GM21737 (cell line): ENCODE data around the gene CFDP1.

Experiments
- ATAC-seq: cut with Tn5 transposase; IDR thresholded peaks from one replicate; pipeline ENCODE4 v1.9.1; 2021; ENCODE audit warnings: mild to moderate bottlenecking, moderate library complexity; ENCODE audit not compliant: unreplicated experiment

The CFDP1 gene

GRCh38 chr16:75256696-75257343 is 176.5 kb downstream of the CFDP1 start:
- ATAC-seq, result no peak

GRCh38 chr16:75256059-75256571 is 177.2 kb downstream of the CFDP1 start:
- no peak for ATAC-seq

- ATAC-seq, result no peak
These were observed 178.9 kb downstream of the CFDP1 start for GRCh38 chr16:75254359-75254837.

GRCh38 chr16:75252946-75253911 is 180.1 kb downstream of the CFDP1 start:
- ATAC-seq, result no peak

- ATAC-seq, result no peak
These were observed 181.0 kb downstream of the CFDP1 start for GRCh38 chr16:75252049-75252864.

- peak; percentile 70 for ATAC-seq
These were observed 181.8 kb downstream of the CFDP1 start, which contains the start of gene BCAR1 for GRCh38 chr16:75251280-75252048. BCAR1 (minus strand) TSS chr16:75251624; CDS start chr16:75251482, 142 bp downstream.

- ATAC-seq, result peak; percentile 41
These were observed 182.5 kb downstream of the CFDP1 start for GRCh38 chr16:75250809-75251279.

GRCh38 chr16:75250089-75250808 is 183.1 kb downstream of the CFDP1 start:
- ATAC-seq, result no peak

GRCh38 chr16:75249441-75249840 is 183.9 kb downstream of the CFDP1 start:
- ATAC-seq, result no peak

GRCh38 chr16:75248536-75249380 is 184.5 kb downstream of the CFDP1 start:
- ATAC-seq, result no peak

GRCh38 chr16:75248142-75248535 is 185.2 kb downstream of the CFDP1 start:
- ATAC-seq, result no peak

- ATAC-seq, result no peak
These were observed 186.1 kb downstream of the CFDP1 start for GRCh38 chr16:75247249-75247648.

GRCh38 chr16:75246504-75247205 is 186.6 kb downstream of the CFDP1 start:
- ATAC-seq, result no peak

- ATAC-seq, result no peak
These were observed 188.2 kb downstream of the CFDP1 start for GRCh38 chr16:75244844-75245758.

- no peak for ATAC-seq
These were observed 189.0 kb downstream of the CFDP1 start for GRCh38 chr16:75244225-75244809.
